ENCODE measurements around the gene NDUFS5. TPM values are rescaled to one million over a fixed set of nuclear protein-coding genes. Genes with fewer than 3 reads are reported as not detected.
"Not testable (repeated sequence)": the region's sequence is repeated elsewhere in the genome, so short reads cannot be mapped to it uniquely, and the experiment has no call there.

Gene NDUFS5
- total RNA-seq = 100 to 1,000 TPM; 229 to 270 TPM

DNA sequence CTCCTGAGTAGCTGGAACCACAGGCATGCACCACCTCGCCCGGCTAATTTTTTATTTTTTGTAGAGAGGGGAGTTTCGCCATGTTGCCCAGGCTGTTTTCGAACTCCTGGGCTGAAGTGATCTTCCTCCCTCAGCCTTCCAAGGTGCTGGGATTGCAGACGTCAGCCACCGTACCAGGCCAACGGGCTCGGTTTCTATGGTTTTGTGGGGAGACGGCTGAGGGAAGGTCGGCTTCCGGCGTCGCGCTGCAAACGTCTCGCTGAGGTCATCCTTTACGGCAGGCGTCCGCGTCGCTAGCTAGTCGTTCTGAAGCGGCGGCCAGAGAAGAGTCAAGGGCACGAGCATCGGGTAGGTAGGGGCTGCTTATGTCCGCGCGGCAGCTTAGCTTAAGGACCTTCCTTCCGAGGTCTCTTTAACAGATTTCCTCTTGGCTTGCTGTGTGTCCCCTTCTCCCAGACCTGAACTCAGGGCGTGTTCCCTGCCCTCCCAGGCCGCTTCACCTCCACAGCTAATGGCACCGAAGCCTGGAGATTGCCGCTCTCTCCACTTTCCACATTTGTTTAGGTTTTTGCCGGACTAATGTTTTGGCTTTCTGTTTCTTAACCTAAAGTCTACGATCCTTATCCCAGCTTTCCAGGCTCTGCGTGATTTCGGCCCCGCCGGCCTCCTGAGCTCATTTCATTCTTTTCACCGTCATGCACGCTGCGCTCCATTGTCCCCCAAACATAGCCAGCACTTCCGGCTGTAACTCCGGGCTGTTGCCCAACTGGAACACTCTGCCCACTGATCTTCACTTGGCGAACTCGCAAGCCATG lies at the start of gene NDUFS5:
Gene NDUFS5 (plus strand): TSS at position 300 of the 815 bp plus-strand sequence. CDS start 2,375 bp downstream, outside the sequence.
- Histone ChIP-seq H3K9ac (ENCODE audit: low read depth in 2 of 2, low read length in 2 of 2) (peak within 1 kb of the TSS; percentile 73 to 86), H3K36me3 (peaks cover 11% of the 10 kb centered on the region), H3K4me1 (no peaks in the 10 kb centered on the region), H3K9me3 (no peaks in the 10 kb centered on the region), H3K27ac (peak within 1 kb of the TSS; percentile 96), H3K4me3 (peak within 1 kb of the TSS; percentile 85), H3K27me3 (no peaks in the 10 kb centered on the region)
- TF ChIP-seq, protein P1, sequence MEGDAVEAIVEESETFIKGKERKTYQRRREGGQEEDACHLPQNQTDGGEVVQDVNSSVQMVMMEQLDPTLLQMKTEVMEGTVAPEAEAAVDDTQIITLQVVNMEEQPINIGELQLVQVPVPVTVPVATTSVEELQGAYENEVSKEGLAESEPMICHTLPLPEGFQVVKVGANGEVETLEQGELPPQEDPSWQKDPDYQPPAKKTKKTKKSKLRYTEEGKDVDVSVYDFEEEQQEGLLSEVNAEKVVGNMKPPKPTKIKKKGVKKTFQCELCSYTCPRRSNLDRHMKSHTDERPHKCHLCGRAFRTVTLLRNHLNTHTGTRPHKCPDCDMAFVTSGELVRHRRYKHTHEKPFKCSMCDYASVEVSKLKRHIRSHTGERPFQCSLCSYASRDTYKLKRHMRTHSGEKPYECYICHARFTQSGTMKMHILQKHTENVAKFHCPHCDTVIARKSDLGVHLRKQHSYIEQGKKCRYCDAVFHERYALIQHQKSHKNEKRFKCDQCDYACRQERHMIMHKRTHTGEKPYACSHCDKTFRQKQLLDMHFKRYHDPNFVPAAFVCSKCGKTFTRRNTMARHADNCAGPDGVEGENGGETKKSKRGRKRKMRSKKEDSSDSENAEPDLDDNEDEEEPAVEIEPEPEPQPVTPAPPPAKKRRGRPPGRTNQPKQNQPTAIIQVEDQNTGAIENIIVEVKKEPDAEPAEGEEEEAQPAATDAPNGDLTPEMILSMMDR (IDR thresholded peaks at IDR 0.05) = no peak
- intact Hi-C loops (cut with DNase I) = no loop called here
- peak; percentile 92 for DNase-seq

DNA sequence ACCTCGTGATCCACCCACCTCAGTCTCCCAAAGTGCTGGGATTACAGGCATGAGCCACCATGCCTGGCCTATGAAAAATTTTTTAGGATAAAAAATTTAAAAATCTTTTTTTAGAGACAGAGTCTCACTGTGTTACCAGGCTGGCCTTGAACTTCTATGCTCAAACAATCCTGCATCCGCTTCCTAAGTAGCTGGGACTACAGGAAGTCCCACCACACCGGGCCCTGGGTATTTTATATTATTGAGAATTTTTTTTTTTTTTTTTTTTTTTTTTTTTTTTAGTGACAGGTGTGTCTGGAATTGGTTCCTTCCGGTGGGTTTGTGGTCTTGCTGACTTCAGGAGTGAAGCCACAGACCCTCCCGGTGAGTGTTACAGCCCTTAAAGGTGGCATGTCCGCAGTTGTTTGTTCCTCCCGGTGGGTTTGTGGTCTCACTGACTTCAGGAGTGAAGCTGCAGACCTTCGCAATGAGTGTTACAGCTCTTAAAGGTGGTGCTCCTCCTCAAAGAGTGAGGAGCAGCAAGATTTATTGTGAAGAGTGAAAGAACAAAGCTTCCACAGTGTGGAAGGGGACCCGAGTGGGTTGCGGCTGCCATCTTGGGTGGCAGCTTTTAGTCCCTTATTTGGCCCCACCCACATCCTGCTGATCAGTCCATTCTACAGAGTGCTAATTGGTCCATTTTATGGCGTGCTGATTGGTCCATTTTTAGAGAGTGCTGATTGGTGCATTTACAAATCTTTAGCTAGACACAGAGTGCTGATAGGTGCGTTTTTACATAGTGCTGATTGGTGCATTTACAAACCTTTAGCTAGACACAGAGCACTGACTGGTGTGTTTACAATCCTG lies 48.5 kb upstream of the NDUFS5 start:
- intact Hi-C loops (cut with DNase I); H3K9ac ChIP-seq (ENCODE audit: low read depth in 2 of 2, low read length in 2 of 2); H3K27me3 ChIP-seq; H3K4me3 ChIP-seq; H3K36me3 ChIP-seq; H3K4me1 ChIP-seq; H3K27ac ChIP-seq; H3K9me3 ChIP-seq: not testable (repeated sequence)
- peak; percentile 28 for DNase-seq

DNA sequence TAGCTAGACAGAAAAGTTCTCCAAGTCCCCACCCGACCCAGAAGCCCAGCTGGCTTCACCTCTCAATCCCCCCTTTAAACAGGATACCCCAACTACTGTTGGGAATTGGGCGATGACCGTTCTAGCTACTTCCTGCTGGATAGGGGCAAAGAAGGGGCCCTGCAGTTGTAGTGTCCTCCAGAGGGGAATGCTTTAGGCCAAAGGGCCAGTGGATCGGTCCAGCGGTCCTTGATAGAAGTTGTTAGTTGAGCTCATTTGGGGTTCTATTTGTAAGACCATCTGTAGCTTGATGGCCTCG lies 48.0 kb upstream of the NDUFS5 start:
- H3K27me3 ChIP-seq; H3K36me3 ChIP-seq; H3K4me1 ChIP-seq; H3K9ac ChIP-seq (ENCODE audit: low read depth in 2 of 2, low read length in 2 of 2); H3K4me3 ChIP-seq; intact Hi-C loops (cut with DNase I); H3K9me3 ChIP-seq; DNase-seq; H3K27ac ChIP-seq: not testable (repeated sequence)

DNA sequence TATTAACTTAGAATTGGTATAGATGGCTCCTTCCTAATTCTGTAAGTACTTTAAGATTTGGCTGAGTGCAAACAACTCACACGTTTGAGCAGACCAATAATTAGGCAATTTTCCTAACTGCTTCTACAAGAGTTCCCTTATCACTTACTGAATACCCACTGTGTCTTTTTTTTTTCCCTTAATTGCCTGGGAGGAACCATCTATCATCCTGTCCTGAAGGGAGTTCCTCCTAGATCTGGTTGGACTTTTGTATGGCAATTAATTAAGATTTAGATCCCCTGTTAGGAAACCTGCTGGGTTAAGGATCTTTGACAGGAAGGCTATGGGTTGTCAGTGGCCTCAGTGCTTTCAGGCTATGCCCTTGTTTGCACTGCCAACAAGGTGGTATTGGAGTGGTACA lies 46.8 kb upstream of the NDUFS5 start:
- DNase-seq; H3K36me3 ChIP-seq; H3K9ac ChIP-seq (ENCODE audit: low read depth in 2 of 2, low read length in 2 of 2); H3K27ac ChIP-seq; H3K9me3 ChIP-seq; intact Hi-C loops (cut with DNase I); H3K4me3 ChIP-seq; H3K27me3 ChIP-seq; H3K4me1 ChIP-seq: not testable (repeated sequence)

DNA sequence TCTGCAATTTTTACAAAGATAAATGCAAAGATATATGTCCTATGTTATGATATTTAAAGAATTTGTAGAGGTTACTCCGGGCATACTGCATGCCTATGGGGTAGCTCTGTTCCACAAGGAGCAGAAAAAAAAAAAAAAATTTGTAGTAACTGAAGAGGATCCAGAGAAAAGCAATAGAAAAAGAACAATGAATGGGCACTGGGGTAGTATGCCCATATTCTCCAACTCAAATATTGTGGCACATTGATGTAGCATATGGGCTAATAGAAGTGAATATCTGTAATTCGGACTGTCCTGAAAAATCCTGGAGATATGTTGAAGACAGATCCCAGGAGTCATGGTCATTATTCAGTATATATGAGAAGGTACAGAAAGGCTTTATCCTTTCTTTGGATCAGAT lies 36.2 kb upstream of the NDUFS5 start:
- TF ChIP-seq, protein P1 (IDR thresholded peaks at IDR 0.05) = no peak
- no peaks in the 10 kb centered on the region for H3K4me1 ChIP-seq
- no peak overlapping the region for H3K27ac ChIP-seq
- H3K36me3 ChIP-seq = no peaks in the 10 kb centered on the region
- no peak overlapping the region for H3K4me3 ChIP-seq
- no peaks in the 10 kb centered on the region for H3K9me3 ChIP-seq
- H3K27me3 ChIP-seq = no peaks in the 10 kb centered on the region
- intact Hi-C loops (cut with DNase I) = loop anchor here (10.0 kb wide), 1 partner anchor 115 kb away; the partner anchor contains the start of gene MYCBP
- H3K9ac ChIP-seq (ENCODE audit: low read depth in 2 of 2, low read length in 2 of 2) = no peak overlapping the region
- DNase-seq = no peak

DNA sequence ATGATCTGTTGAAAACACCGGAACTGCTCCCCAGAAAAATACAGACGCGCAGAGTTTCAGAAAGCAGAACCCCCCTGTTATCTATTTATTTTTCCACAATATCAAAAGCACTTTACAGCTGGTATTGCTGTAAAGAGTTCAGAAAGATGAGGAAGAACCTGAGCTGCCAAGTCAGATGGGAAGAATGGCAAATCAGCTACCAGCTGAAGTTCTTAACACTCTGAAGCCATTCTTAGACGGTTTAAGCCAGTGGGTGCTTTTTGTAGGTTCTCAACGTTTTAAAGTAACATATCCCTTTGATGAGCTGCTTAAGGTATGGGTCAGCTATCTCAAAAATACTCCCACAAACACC lies 35.8 kb upstream of the NDUFS5 start:
- TF ChIP-seq, protein P1 (IDR thresholded peaks at IDR 0.05) = no peak
- Histone ChIP-seq H3K27me3 (no peaks in the 10 kb centered on the region), H3K27ac (peak overlapping the region; percentile 94), H3K9ac (ENCODE audit: low read depth in 2 of 2, low read length in 2 of 2) (peak overlapping the region; percentile 60 to 78), H3K9me3 (no peaks in the 10 kb centered on the region), H3K4me1 (no peaks in the 10 kb centered on the region), H3K4me3 (peak overlapping the region; percentile 97), H3K36me3 (no peaks in the 10 kb centered on the region)
- DNase-seq = peak; percentile 27
- intact Hi-C loops (cut with DNase I) = loop anchor here (10.0 kb wide), 1 partner anchor 116 kb away; the partner anchor contains the start of gene MYCBP

Data from colonic mucosa (tissue), 4 donors.